Testis (tissue), 3 donors: ENCODE data around the gene LRPAP1. TPM values are rescaled to one million over a fixed set of nuclear protein-coding genes. Genes with fewer than 3 reads are reported as not detected.
"Not testable (repeated sequence)": the region's sequence is repeated elsewhere in the genome, so short reads cannot be mapped to it uniquely, and the experiment has no call there.

Source experiments
- DNase-seq: peaks from one replicate; pipeline ENCODE4 v3.0.0-alpha.2; 2019
- H3K27ac ChIP-seq, 2 donors: fragments of 200-600 bp; sonication (generic); one replicate each; pipeline ENCODE4 v1.5.1; 2019
- H3K27me3 ChIP-seq: fragments of 200-600 bp; sonication (generic); one replicate; pipeline ENCODE4 v1.5.1; 2019
- H3K36me3 ChIP-seq: fragments of 200-600 bp; sonication (generic); one replicate; pipeline ENCODE4 v1.5.1; 2017; ENCODE audit warnings: low read depth; ENCODE audit errors: missing control alignments
- H3K4me1 ChIP-seq: fragments of 200-600 bp; sonication (generic); one replicate; pipeline ENCODE4 v1.5.1; 2019
- H3K4me3 ChIP-seq, 2 donors: fragments of 200-600 bp; sonication (generic); one replicate each; pipeline ENCODE4 v1.5.1; 2017 to 2019
- H3K9me3 ChIP-seq: fragments of 200-600 bp; sonication (generic); one replicate; pipeline ENCODE4 v1.5.1; 2017
- POLR2A ChIP-seq: fragments of 450-650 bp; IDR thresholded peaks from one replicate; pipeline ENCODE4 v1.6.1; 2017; ENCODE audit warnings: antibody characterized with exemption, mild to moderate bottlenecking, moderate library complexity
- WGBS, 2 donors: methylation state at CpG; one replicate each; pipeline ENCODE4 v1.1.5; 2018; 5-methylcytosine and 5-hydroxymethylcytosine counted together
- intact Hi-C: fragments of 100-400 bp; cut with DNase I; formaldehyde crosslinking; loops from one replicate; pipeline ENCODE4 v1.15.1; 2023; ENCODE audit warnings: low total_unique reads
- polyA plus RNA-seq: library from polyadenylated mRNA; stranded (reverse); fragments of 350-450 nt; fragmentation: Illumina TruSeq; extraction: RNeasy Lipid Tissue Mini Kit (QIAGEN cat#74804); gene quantifications from one replicate; pipeline ENCODE4 v1.2.3, GENCODE V29; 2014; ENCODE audit warnings: low read depth, low replicate concordance; ENCODE audit not compliant: insufficient read depth
- total RNA-seq, 2 donors: library from RNA; depleted of rRNA; stranded (reverse); fragments of >200 nt; gene quantifications; one replicate each; pipeline ENCODE4 v1.2.3, GENCODE V29; 2016
- TF ChIP-seq, protein P1 (sequence below), 3 experiments: fragments of 450-650 bp in 2 of 3; fragments of 200-600 bp in 1 of 3; sonication (generic) in 1 of 3; IDR thresholded peaks; one replicate each; pipeline ENCODE4 v1.5.1; 2016 to 2019; ENCODE audit warnings: antibody characterized with exemption in 3 of 3, mild to moderate bottlenecking in 2 of 3, moderate library complexity in 1 of 3

The LRPAP1 gene
- total and polyA plus RNA-seq, 3 donors from 2014 or later: 179 to 337 (median 279) TPM

DNA sequence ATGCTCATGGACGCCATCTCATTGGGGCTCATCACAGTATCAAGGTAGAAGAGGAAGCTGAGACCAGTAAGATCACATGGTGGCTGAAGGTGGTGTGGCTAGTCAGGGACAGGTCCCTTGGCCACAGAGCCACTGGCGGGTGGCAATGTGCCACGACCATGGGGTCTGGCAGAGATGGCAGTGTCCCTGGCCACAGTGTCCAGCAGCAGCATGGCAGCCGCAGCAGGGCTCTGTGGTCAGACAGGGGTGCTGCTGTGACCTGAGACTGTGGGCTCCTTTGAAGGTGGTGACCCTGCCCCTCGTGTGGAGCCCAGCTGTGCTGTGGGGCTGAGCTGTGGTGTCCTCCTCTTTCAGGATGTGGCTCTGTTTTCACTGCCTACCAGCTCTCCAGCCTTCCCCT lies 71.3 kb downstream of the LRPAP1 start:
- Histone ChIP-seq H3K36me3 (no peaks in the 10 kb centered on the region), H3K27ac (no peak overlapping the region), H3K27me3 (no peaks in the 10 kb centered on the region), H3K4me1 (peaks cover 3% of the 10 kb centered on the region), H3K4me3 (no peak overlapping the region), H3K9me3 (no peaks in the 10 kb centered on the region)
- intact Hi-C loops: no loop called here
- DNase-seq: no peak
- WGBS, 2 donors: 82 to 90% methylated on average over 4 to 5 of the region's 5 CpGs
- no peak for TF ChIP-seq POLR2A
- TF ChIP-seq, protein P1, sequence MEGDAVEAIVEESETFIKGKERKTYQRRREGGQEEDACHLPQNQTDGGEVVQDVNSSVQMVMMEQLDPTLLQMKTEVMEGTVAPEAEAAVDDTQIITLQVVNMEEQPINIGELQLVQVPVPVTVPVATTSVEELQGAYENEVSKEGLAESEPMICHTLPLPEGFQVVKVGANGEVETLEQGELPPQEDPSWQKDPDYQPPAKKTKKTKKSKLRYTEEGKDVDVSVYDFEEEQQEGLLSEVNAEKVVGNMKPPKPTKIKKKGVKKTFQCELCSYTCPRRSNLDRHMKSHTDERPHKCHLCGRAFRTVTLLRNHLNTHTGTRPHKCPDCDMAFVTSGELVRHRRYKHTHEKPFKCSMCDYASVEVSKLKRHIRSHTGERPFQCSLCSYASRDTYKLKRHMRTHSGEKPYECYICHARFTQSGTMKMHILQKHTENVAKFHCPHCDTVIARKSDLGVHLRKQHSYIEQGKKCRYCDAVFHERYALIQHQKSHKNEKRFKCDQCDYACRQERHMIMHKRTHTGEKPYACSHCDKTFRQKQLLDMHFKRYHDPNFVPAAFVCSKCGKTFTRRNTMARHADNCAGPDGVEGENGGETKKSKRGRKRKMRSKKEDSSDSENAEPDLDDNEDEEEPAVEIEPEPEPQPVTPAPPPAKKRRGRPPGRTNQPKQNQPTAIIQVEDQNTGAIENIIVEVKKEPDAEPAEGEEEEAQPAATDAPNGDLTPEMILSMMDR (IDR thresholded peaks at IDR 0.05): no peak

GRCh38 chr4:3459156-3459555 lies 73.1 kb downstream of the LRPAP1 start:
- 94 to 100% methylated on average over 1 to 5 of the region's 5 CpGs for WGBS, 2 donors
- H3K27me3 ChIP-seq, H3K27ac ChIP-seq, H3K9me3 ChIP-seq, H3K4me1 ChIP-seq, H3K4me3 ChIP-seq, DNase-seq, H3K36me3 ChIP-seq, intact Hi-C loops: not testable (repeated sequence)

GRCh38 chr4:3458371-3458770 lies 73.9 kb downstream of the LRPAP1 start:
- Histone ChIP-seq H3K9me3 (no peaks in the 10 kb centered on the region), H3K4me3 (no peak overlapping the region), H3K27ac (no peak overlapping the region), H3K36me3 (no peaks in the 10 kb centered on the region), H3K27me3 (no peaks in the 10 kb centered on the region), H3K4me1 (no peaks in the 10 kb centered on the region)
- TF ChIP-seq, protein P1 (IDR thresholded peaks at IDR 0.05): no peak
- WGBS, 2 donors: 88 to 94% methylated on average over 6 of the region's 6 CpGs
- no peak for DNase-seq
- intact Hi-C loops: no loop called here

GRCh38 chr4:3455596-3455995 lies 76.6 kb downstream of the LRPAP1 start:
- H3K4me3 ChIP-seq, H3K36me3 ChIP-seq, H3K27ac ChIP-seq, H3K9me3 ChIP-seq, H3K27me3 ChIP-seq, DNase-seq, intact Hi-C loops, H3K4me1 ChIP-seq: not testable (repeated sequence)
- 93 to 98% methylated on average over 3 of the region's 3 CpGs for WGBS, 2 donors

Other genes with a start within 250 kb of the LRPAP1 start
- 10 to 100 TPM; 39.0 to 68.2 TPM for gene RGS12, start 239.4 kb downstream of the LRPAP1 start, total RNA-seq
- 25.0 TPM for gene RGS12, start 239.4 kb downstream of the LRPAP1 start, polyA plus RNA-seq
- 10 to 100 TPM; 16.8 to 72.3 TPM for gene HGFAC, start 90.5 kb downstream of the LRPAP1 start, total RNA-seq
- 15.5 TPM for gene HGFAC, start 90.5 kb downstream of the LRPAP1 start, polyA plus RNA-seq
- 10 to 100 TPM; 22.9 to 29.5 TPM for gene DOK7, start 69.1 kb downstream of the LRPAP1 start, total RNA-seq
- 9.3 TPM for gene DOK7, start 69.1 kb downstream of the LRPAP1 start, polyA plus RNA-seq
- gene ADRA2C, start 234.0 kb upstream of the LRPAP1 start, total RNA-seq: 10 to 100 TPM in 1 of 2 donors, 1 to 10 TPM in 1; 9.3 to 16.0 TPM
- 7.2 TPM for gene ADRA2C, start 234.0 kb upstream of the LRPAP1 start, polyA plus RNA-seq